ENCODE results near the gene MOK. TPM values are rescaled to one million over a fixed set of nuclear protein-coding genes. Genes with fewer than 3 reads are reported as not detected.

The MOK gene
- total RNA-seq, 1 experiment from 2014 or later = 2.8 TPM

GRCh38 chr14:102201353-102201738 is 103.6 kb downstream of the MOK start:
- H3K4me1 Mint-ChIP-seq = peaks cover 6 to 7% of the 10 kb centered on the region in 2 experiments
- Histone ChIP-seq H2BK20ac (ENCODE audit: low read depth, low read length, poor library complexity, severe bottlenecking) (no peak overlapping the region), H3K18ac (ENCODE audit: insufficient read length, low read depth, low read length) (no peak overlapping the region), H3K4me1 (ENCODE audit: insufficient read depth, low read length) (no peaks in the 10 kb centered on the region), H4K20me1 (ENCODE audit: control insufficient read depth, insufficient read depth, insufficient read length) (no peaks in the 10 kb centered on the region), H3K23ac (ENCODE audit: insufficient read length, low read depth, low read length) (no peak overlapping the region), H2BK120ac (ENCODE audit: low read depth, low read length, poor library complexity, severe bottlenecking) (no peak overlapping the region), H2BK12ac (ENCODE audit: insufficient read length, low read depth, low read length) (no peak overlapping the region), H2AK5ac (ENCODE audit: insufficient read length, low read length) (no peak overlapping the region), H3K23me2 (ENCODE audit: insufficient read length, low read depth, low read length, poor library complexity, severe bottlenecking) (no peaks in the 10 kb centered on the region), H3K79me2 (ENCODE audit: insufficient read depth, low read length) (no peaks in the 10 kb centered on the region; the same call in 1 of the 2 replicates), H4K8ac (replicated peaks; ENCODE audit: insufficient read length, low read depth, low read length) (no peak overlapping the region), H3K27ac (ENCODE audit: insufficient read length, low read depth, low read length) (no peak overlapping the region), H3K79me1 (ENCODE audit: insufficient read depth, low read depth, low read length, poor library complexity, severe bottlenecking) (no peaks in the 10 kb centered on the region), H3K27me3 (ENCODE audit: insufficient read depth, low read length) (no peaks in the 10 kb centered on the region), H2AFZ (ENCODE audit: low read length) (no peak overlapping the region), H3K14ac (ENCODE audit: insufficient read depth, low read length) (no peak overlapping the region), H4K5ac (ENCODE audit: insufficient read length, low read depth, low read length) (no peak overlapping the region), H3T11ph (ENCODE audit: low read length) (no peak overlapping the region), H3K4ac (ENCODE audit: low read depth, low read length) (no peak overlapping the region), H3K9me3 (ENCODE audit: control insufficient read depth, low read depth, low read length) (no peaks in the 10 kb centered on the region), H3K4me2 (ENCODE audit: insufficient read depth, insufficient read length, low read length) (no peak overlapping the region), H3K9ac (ENCODE audit: extremely low read depth, insufficient read length, low read length) (no peak overlapping the region), H3K56ac (ENCODE audit: insufficient read length, low read depth, low read length) (no peak overlapping the region), H2BK15ac (ENCODE audit: low read depth, low read length) (no peak overlapping the region), H2BK5ac (ENCODE audit: insufficient read length, low read length) (no peak overlapping the region), H4K91ac (ENCODE audit: insufficient read length, low read depth, low read length) (no peak overlapping the region)
- no peak overlapping the region for H3K4me3 Mint-ChIP-seq
- no CpG with 5 or more reads among the region's 9 CpGs for WGBS (ENCODE audit: extremely low coverage, insufficient read length, low lambda C conversion rate)
- no peak for TF ChIP-seq CTCF (conservative IDR thresholded peaks at IDR 0.05)
- H3K27me3 Mint-ChIP-seq (ENCODE audit: low read depth) = no peaks in the 10 kb centered on the region
- no peak overlapping the region; a peak in 1 of 7 replicates for H3K27ac Mint-ChIP-seq
- H3K9me3 Mint-ChIP-seq = no peaks in the 10 kb centered on the region; a peak in 1 of 5 replicates
- H3K36me3 Mint-ChIP-seq (ENCODE audit: insufficient read depth in 1 of 3, low read depth in 3 of 3) = peaks cover 11 to 49% (median 36%) of the 10 kb centered on the region in 3 experiments
- no peak for DNase-seq

Measured in H9 (cell line).